IMR-90 (cell line): ENCODE measurements around the gene CD2BP2. TPM values are rescaled to one million over a fixed set of nuclear protein-coding genes. Genes with fewer than 3 reads are reported as not detected.

ENCODE experiments used
- ATAC-seq: fragments of 200-7000 bp; cut with Tn5 transposase; 2 replicates; pipeline ENCODE4 v1.9.1; 2020; ENCODE audit warnings: low read depth, mild to moderate bottlenecking, moderate library complexity
- BruUV-seq: library from RNA; stranded (reverse); fragments of 400-500 nt; replicated peaks from 2 replicates; lab custom pipeline; 2021; lab: Mats Ljungman, UMichigan
- CTCF ChIA-PET: fragments of 300-600 bp; formaldehyde crosslinking; extraction: SDS; loops from one replicate; lab custom pipeline; 2021; ENCODE audit warnings: antibody characterized with exemption; lab: Yijun Ruan, JAX
- POLR2A ChIA-PET: fragments of 300-600 bp; sonication (Branson Sonifier 250); formaldehyde crosslinking; loops from one replicate; lab custom pipeline; 2022; ENCODE audit warnings: antibody characterized with exemption; ENCODE audit not compliant: unreplicated experiment; lab: Charles Lee
- DNase-seq: peaks from one replicate; pipeline ENCODE4 v3.0.0; 2013
- H2AFZ ChIP-seq: replicated peaks from 2 replicates; pipeline ENCODE3; 2013; ENCODE audit warnings: low read length, mild to moderate bottlenecking; ENCODE audit not compliant: poor library complexity
- H2AK5ac ChIP-seq: 2 replicates; pipeline ENCODE4 v1.6.1; 2013; ENCODE audit warnings: low read depth, low read length, inconsistent platforms
- H2AK9ac ChIP-seq: replicated peaks from 2 replicates; pipeline ENCODE3; 2013; ENCODE audit warnings: mild to moderate bottlenecking, low read depth, low read length, moderate library complexity; ENCODE audit not compliant: poor library complexity
- H2BK120ac ChIP-seq: 2 replicates; pipeline ENCODE4 v1.6.1; 2013; ENCODE audit warnings: low read depth, low read length, inconsistent platforms
- H2BK15ac ChIP-seq: 3 replicates; pipeline ENCODE4 v1.6.1; 2013; ENCODE audit warnings: low read depth, low read length, inconsistent platforms
- H2BK20ac ChIP-seq: 2 replicates; pipeline ENCODE4 v1.6.1; 2013; ENCODE audit warnings: low read depth, mild to moderate bottlenecking, inconsistent platforms, low read length, moderate library complexity
- H2BK5ac ChIP-seq: 2 replicates; pipeline ENCODE4 v1.6.1; 2013; ENCODE audit warnings: mild to moderate bottlenecking, low read depth, low read length, inconsistent platforms; ENCODE audit not compliant: poor library complexity, severe bottlenecking
- H3K14ac ChIP-seq: replicated peaks from 2 replicates; pipeline ENCODE4 v1.6.1; 2013; ENCODE audit warnings: low read depth, low read length, inconsistent platforms
- H3K18ac ChIP-seq: 2 replicates; pipeline ENCODE4 v1.6.1; 2013; ENCODE audit warnings: low read depth, low read length, control low read depth
- H3K23ac ChIP-seq: 2 replicates; pipeline ENCODE4 v1.6.1; 2013; ENCODE audit warnings: low read depth, low read length, inconsistent platforms
- H3K27ac ChIP-seq: 2 replicates; pipeline ENCODE4 v1.5.1; 2013; ENCODE audit warnings: mild to moderate bottlenecking, control low read depth, low read length; ENCODE audit not compliant: insufficient read depth
- H3K27me3 ChIP-seq: 2 replicates; pipeline ENCODE4 v1.6.1; 2013; ENCODE audit warnings: low read length; ENCODE audit not compliant: control insufficient read depth, insufficient read depth
- H3K36me3 ChIP-seq: 2 replicates; pipeline ENCODE4 v1.6.1; 2013; ENCODE audit warnings: low read length, mixed read lengths; ENCODE audit not compliant: control insufficient read depth, insufficient read depth
- H3K4ac ChIP-seq: 2 replicates; pipeline ENCODE4 v1.6.1; 2013; ENCODE audit warnings: low read depth, low read length, inconsistent platforms
- H3K4me1 ChIP-seq: 2 replicates; pipeline ENCODE4 v1.6.1; 2013; ENCODE audit warnings: low read length, mixed read lengths; ENCODE audit not compliant: control insufficient read depth, insufficient read depth
- H3K4me2 ChIP-seq: 2 replicates; pipeline ENCODE4 v1.6.1; 2013; ENCODE audit warnings: low read depth, mild to moderate bottlenecking, control low read depth, low read length, moderate library complexity
- H3K4me3 ChIP-seq: 2 replicates; pipeline ENCODE4 v1.5.1; 2013; ENCODE audit warnings: low read depth, mild to moderate bottlenecking, control low read depth, low read length, moderate library complexity; ENCODE audit not compliant: insufficient read depth
- H3K56ac ChIP-seq: 2 replicates; pipeline ENCODE4 v1.6.1; 2013; ENCODE audit warnings: low read length, inconsistent platforms; ENCODE audit not compliant: insufficient read depth; ENCODE audit errors: extremely low read depth
- H3K79me1 ChIP-seq, 2 experiments: 2 replicates each; pipeline ENCODE4 v1.6.1; 2013; ENCODE audit warnings: low read length in 2 of 2, inconsistent platforms in 1 of 2, low read depth in 1 of 2
- H3K9ac ChIP-seq: 2 replicates; pipeline ENCODE4 v1.6.1; 2013; ENCODE audit warnings: low read depth, low read length, control low read depth
- H3K9me1 ChIP-seq: 2 replicates; pipeline ENCODE4 v1.6.1; 2013; ENCODE audit warnings: low read length, inconsistent platforms; ENCODE audit not compliant: insufficient read depth
- H3K9me3 ChIP-seq: 2 replicates; pipeline ENCODE4 v1.6.1; 2013; ENCODE audit warnings: low read length; ENCODE audit not compliant: control insufficient read depth, insufficient read depth
- H4K20me1 ChIP-seq: 2 replicates; pipeline ENCODE4 v1.6.1; 2013; ENCODE audit warnings: low read length, inconsistent platforms; ENCODE audit not compliant: insufficient read depth
- H4K5ac ChIP-seq: 2 replicates; pipeline ENCODE4 v1.6.1; 2013; ENCODE audit warnings: mild to moderate bottlenecking, low read depth, low read length, control low read depth
- H4K8ac ChIP-seq, 2 experiments: 2 replicates each; pipeline ENCODE4 v1.6.1; 2013; ENCODE audit warnings: low read depth in 2 of 2, low read length in 2 of 2, control low read depth in 1 of 2, inconsistent platforms in 1 of 2
- H4K91ac ChIP-seq: 2 replicates; pipeline ENCODE4 v1.6.1; 2013; ENCODE audit warnings: low read depth, low read length, inconsistent platforms; ENCODE audit not compliant: insufficient read depth
- CHD1 ChIP-seq: IDR thresholded peaks from 2 replicates; pipeline ENCODE4 v1.6.1; 2012; ENCODE audit warnings: low read depth, low read length, improper control_type of control experiment
- MAFK ChIP-seq: IDR thresholded peaks from 2 replicates; pipeline ENCODE4 v1.6.1; 2012; ENCODE audit warnings: low read depth, low read length, improper control_type of control experiment
- MAZ ChIP-seq: IDR thresholded peaks from 2 replicates; pipeline ENCODE4 v1.6.1; 2012; ENCODE audit warnings: low read depth, mild to moderate bottlenecking, low read length, improper control_type of control experiment, moderate library complexity, borderline replicate concordance
- MXI1 ChIP-seq: IDR thresholded peaks from 2 replicates; pipeline ENCODE4 v1.6.1; 2012; ENCODE audit warnings: low read depth, mild to moderate bottlenecking, low read length, moderate library complexity, borderline replicate concordance
- POLR2A ChIP-seq: IDR thresholded peaks from 2 replicates; pipeline ENCODE4 v1.6.1; 2012; ENCODE audit warnings: mild to moderate bottlenecking, low read depth, low read length
- RCOR1 ChIP-seq: IDR thresholded peaks from 2 replicates; pipeline ENCODE4 v1.6.1; 2012; ENCODE audit warnings: mild to moderate bottlenecking, low read length, improper control_type of control experiment; ENCODE audit not compliant: insufficient replicate concordance
- SMC3 ChIP-seq: fragments of 150-350 bp; IDR thresholded peaks from 2 replicates; pipeline ENCODE4 v1.6.1; 2016; ENCODE audit warnings: low read depth, mild to moderate bottlenecking, antibody characterized with exemption, low read length, moderate library complexity
- WGBS, 2 experiments: methylation state at CpG; one replicate each; pipeline versions ENCODE4 v1.1.5 to v1.1.7; 2013; ENCODE audit warnings: missing lambda C conversion rate in 2 of 2; ENCODE audit not compliant: insufficient read length in 1 of 2; ENCODE audit errors: extremely low coverage in 2 of 2; 5-methylcytosine and 5-hydroxymethylcytosine counted together
- dilution Hi-C: fragments of 300-500 bp; cut with HindIII; formaldehyde crosslinking; loops from one replicate; pipeline ENCODE4 v1.14.3; 2018; ENCODE audit warnings: low sequenced_read_pairs; ENCODE audit not compliant: unreplicated experiment
- in situ Hi-C: fragments of 300-500 bp; cut with MboI; formaldehyde crosslinking; loops from 3 replicates; pipeline ENCODE4 v1.14.3; 2019; ENCODE audit warnings: low sequenced_read_pairs, inconsistent platforms, mixed read lengths
- intact Hi-C: fragments of 100-400 bp; cut with micrococcal nuclease; formaldehyde crosslinking; loops from 2 replicates; pipeline ENCODE4 v1.10.0; 2022
- polyA plus RNA-seq, 3 experiments: library from polyadenylated mRNA; depleted of rRNA; stranded (reverse); fragments of >200 nt; gene quantifications; 2 replicates each; pipeline ENCODE4 v1.2.3, GENCODE V29; 2012; ENCODE audit warnings: low replicate concordance in 1 of 3
- total RNA-seq: library from RNA; depleted of rRNA; stranded (reverse); fragments of >200 nt; gene quantifications from 2 replicates; pipeline ENCODE4 v1.2.3, GENCODE V29; 2012

CD2BP2 gene
- total and polyA plus RNA-seq, 2 of the 4 experiments (the other 2 are of a cell fraction), result 29.6 to 41.1 TPM

DNA sequence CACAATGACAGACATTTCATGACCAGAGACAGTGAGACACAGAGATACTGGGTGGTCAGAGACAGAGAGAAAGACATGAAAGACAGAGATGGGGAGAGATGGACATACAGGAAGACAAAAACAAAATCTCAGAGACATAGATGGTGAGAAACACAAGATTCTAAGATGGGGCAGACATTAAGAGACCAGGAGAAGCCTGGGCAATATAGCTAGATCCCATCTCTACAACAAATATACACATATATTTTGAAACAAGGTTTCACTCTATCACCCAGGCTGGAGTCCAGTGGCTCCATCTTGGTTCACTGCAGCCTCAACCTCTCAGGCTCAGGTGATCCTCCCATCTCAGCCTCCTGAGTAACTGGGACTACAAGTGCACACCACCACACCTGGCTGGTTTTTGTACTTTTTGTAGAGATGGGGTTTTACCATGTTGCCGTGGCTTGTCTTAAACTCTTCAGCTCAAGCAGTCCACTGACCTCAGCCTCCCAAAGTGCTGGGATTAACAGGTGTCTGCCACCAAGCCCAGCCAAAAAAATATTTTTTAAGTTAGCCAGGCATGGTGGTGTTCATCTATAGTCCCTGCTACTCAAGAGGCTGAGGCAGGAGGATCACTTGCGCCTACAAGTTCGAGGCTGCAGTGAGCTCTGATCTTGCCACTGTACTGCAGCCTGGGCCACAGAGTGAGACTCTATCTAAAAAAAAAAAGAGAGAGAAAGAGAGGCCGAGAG, 25.1 kb upstream of the CD2BP2 start:
- Histone ChIP-seq H4K5ac (no peak overlapping the region), H3K4me3 (no peak overlapping the region), H3K27me3 (no peaks in the 10 kb centered on the region), H2AFZ (no peak overlapping the region), H2BK20ac (no peak overlapping the region), H3K14ac (no peak overlapping the region), H4K8ac (no peak overlapping the region), H3K9me1 (peaks cover 16% of the 10 kb centered on the region), H2BK15ac (no peak overlapping the region), H3K4me1 (peaks cover 7% of the 10 kb centered on the region), H3K4ac (no peak overlapping the region), H3K4me2 (no peak overlapping the region), H3K36me3 (no peaks in the 10 kb centered on the region), H2AK9ac (no peak overlapping the region), H2BK120ac (no peak overlapping the region), H3K9ac (no peak overlapping the region), H4K91ac (no peak overlapping the region), H4K20me1 (peaks cover 10% of the 10 kb centered on the region), H2BK5ac (no peak overlapping the region), H3K27ac (no peak overlapping the region), H3K56ac (no peak overlapping the region), H3K23ac (no peak overlapping the region), H2AK5ac (no peak overlapping the region), H3K79me1 (peaks cover 5 to 30% of the 10 kb centered on the region in 2 experiments), H3K18ac (no peak overlapping the region), H3K9me3 (no peaks in the 10 kb centered on the region)
- ChIA-PET POLR2A (no interaction called here), CTCF (no interaction called here)
- BruUV-seq, result no TSS peak
- WGBS, 2 experiments, result 100% methylated on average over 2 of the region's 4 CpGs; no CpG with 5 or more reads in 1 of the 2 experiments
- intact Hi-C loops, result no loop called here
- in situ Hi-C loops, result no loop called here
- dilution Hi-C loops, result no loop called here
- DNase-seq (no peak), ATAC-seq (no peak)
- TF ChIP-seq POLR2A, result no peak
- TF ChIP-seq CHD1, result no peak
- TF ChIP-seq MAFK, result no peak
- no peak for TF ChIP-seq SMC3
- no peak for TF ChIP-seq MXI1
- no peak for TF ChIP-seq MAZ
- no peak for TF ChIP-seq RCOR1
